DMS79 treated with DMSO at 0.1 percent for 48 hours (cell line): ENCODE measurements around the gene CNTNAP4.

Experiments
- DNase-seq: peaks from one replicate; lab custom pipeline; 2025; lab: John Stamatoyannopoulos, UW

Gene CNTNAP4

DNA sequence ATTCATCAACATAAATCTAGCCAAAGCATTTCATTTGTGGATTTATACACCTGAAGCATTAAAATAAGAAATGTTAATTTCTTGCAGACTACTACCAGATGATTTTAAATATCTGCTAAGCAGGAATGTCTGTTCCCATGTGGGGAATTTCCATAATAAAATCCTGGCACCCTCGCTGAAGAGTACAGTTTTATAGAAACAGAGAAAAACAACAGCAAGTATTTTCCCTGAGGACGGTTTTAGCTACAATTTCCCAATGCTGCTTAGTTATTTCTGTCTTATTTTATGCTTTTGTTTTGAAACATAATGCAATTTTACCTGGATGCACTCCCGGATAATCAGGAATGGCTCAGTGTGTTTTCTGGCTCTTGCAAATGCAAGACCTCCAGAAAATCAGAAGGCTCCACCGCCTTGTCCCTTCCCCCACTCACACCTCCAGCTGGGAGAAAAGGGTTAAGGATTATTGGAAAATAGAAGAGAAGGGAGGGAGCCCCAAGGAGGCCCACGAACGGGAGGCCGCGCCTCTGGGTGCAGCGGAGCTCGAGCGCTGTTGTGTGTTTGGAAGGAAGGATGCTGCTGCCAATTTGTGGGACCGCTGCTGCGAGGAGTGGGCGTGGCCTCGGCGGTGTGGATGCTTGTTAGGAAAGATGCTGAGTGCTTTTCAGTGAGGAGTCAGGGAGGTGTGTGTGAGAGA, at the start of gene CNTNAP4:
CNTNAP4 (plus strand) TSS at position 657 of the 694 bp plus-strand sequence. CDS start 262 bp downstream, outside the sequence.
- no peak for DNase-seq

DNA sequence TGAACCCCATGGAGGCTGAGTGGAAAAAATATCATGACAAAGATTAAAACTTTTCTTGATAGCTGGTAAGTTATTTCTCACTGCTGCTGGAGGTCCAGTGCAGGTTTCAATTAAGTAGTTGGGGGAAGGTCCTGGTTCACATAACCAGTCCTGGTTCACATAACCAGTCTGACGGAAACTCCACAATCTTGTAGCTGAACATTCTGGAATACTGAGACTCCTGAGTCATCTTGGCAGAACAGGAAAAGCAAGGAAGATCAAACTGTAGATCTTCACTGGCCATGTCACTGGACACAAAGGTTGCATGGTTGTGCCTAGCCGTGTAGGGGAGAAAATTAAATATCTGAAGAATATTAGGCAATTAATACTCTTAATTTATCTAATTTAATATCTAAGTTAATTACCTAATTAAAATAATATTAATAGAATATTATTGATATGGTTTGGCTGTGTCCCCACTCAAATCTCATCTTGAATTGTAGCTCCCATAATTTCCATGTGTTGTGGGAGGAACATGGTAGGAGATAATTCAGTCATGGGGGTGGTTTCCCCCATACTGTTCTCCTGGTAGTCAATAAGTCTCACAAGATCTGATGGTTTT, 48.6 kb upstream of the CNTNAP4 start:
- DNase-seq = no peak

DNA sequence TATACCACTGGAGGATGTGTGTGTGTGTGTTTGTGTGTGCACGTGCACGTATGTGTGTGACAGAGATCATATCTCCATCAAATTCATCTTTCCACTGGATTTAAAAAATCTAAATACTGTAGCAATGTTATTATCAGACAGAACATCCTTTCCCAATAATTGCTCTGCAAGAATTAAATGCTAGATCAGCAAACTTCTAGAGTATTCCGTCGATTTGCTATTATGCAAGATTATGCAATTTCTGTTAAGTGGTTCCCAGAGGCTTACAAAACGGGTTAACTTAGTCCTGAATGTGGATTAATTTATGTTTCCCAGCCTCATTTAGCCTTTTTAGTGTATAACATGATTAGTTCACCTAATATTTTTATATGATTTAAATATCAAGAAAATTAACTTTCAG, 44.5 kb upstream of the CNTNAP4 start:
- no peak for DNase-seq

DNA sequence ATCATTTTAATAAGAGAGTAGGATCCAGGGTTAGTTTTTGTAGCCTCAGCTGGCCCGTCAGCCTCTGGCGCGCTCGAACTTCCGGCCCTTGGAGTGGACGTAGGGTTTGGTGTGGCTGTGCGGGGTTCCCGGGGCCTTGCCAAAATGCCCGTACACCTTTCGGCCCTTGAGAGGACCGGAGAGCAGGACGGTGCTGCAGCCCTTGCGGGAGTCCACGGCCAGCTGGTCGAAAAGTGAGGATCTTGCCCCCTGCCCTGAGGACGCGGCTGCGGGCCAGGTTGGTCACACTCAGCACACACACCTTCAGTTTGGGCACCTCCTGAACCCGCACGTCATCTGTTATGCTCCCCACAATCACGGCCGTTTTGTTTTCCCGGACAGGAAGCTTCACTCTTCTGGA, 42.2 kb upstream of the CNTNAP4 start:
- DNase-seq = no peak

DNA sequence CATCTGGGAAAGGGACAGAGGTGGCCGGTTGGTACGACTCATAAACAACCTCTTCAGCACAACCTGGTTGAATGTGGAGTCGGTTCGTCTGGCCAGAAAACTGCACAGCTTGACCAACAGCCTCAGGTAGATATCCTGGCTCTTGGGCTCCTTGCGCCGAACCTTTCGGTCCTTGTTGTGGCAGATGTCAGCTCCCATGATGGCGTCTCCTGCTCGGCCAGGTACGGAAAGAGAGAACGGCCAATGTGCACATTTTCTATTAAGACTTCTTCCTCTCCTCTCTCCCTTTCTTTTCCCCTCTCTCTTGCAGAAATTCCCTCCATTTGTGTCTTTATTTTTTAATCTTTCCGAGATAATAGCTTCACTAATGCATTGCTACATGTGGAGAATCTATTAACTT, 41.8 kb upstream of the CNTNAP4 start:
- no peak for DNase-seq

DNA sequence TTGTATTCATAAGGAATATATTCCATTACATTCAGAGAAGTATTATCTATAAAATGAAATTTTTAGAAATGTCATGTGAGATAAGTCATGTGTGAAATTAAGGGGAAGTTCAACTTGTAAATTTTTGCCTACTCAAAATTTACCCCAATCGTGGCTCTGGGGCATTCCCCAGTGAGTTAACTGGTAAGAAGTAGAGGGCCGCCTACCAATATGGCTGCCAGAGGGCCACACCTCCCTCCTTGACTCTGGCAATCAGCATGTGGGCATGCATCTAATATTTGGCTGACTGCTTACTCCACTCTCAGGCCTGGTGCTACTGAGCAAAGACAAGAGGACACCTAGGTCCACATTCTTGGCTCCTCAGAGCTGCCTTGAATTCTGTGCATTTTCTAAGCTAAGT, 39.7 kb upstream of the CNTNAP4 start:
- no peak for DNase-seq

DNA sequence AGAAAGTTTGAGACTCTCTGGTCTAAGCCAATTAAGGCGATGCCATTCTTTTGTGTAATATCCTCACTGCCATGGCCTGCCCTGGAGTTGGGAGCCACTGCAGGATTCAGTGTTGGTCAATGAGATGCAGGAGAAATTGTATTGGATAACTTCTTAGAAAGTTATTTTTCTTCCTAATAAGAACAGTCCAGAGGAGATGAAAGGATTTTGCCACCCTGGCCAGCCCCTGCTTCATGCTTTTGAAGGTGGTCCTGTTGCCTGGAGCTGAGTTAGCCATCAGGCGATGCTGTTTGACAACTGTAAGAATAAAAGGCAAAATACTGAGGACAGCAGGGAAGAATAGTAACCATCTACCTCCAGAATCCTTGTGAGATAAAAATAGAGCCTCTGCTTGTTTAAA, 35.4 kb upstream of the CNTNAP4 start:
- DNase-seq = no peak

DNA sequence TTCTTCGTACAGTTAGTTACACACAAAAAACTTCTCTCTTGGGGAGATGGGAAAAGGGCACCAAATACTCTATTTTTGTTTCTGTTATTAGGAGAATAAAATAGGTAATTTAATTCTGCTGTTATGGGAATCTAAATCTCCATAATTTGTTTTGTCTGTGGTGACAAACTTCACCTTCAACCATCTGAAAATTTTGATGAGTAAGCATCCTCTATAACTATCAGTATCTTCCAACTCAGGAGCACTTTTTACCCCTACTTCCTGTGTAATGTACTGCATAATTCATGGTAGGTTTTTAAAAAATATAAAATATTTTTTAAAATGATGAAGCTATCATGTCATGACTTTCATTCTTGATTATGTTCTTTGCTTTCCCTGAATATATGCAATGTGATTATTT, 33.6 kb upstream of the CNTNAP4 start:
- no peak for DNase-seq

DNA sequence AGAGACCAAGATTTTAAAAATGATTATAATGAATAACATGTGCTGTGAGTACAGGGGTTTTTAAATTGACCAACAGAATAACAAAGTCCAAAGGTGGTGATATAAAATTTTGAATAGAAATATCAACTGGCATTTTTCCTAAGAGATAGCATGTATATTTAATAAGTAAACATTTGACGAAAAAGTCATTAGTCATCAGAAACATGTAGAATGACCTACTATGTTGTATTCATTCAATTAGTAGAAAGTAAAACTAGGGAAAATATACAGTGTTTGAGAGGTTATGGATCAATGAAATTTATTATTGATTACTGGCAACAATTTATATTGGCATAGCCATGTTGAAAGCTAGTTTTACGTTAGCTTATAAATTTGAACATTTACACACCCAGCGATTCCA, 30.6 kb upstream of the CNTNAP4 start:
- no peak for DNase-seq

DNA sequence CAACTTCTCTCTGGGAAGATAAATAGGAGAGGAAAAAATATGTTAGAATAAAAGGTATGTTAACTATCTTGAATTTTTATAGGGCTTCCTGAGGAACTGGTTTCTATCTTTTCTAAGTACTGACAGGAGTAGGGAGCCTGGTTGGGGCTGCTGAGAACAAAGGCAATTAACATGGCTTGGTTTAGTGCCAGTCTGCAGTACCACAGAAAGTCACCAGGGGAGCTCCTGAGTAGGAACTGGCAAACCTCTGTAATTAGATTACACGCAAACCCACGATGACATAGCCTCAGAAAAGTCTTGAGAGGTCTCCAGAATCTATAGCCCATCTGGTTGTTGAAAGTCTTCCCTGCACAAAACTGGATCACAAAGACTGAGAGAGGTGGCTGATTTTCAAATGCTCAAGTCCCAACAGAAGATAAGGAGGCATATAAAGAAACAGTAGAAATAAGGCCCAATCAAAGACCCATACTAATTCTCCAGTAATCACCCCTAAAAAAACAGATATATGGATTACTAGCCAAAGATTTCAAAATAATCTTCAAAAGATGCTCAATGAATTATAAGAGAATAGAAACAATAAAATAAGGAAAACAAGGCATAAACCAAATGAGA, 11.7 kb upstream of the CNTNAP4 start:
- no peak for DNase-seq

DNA sequence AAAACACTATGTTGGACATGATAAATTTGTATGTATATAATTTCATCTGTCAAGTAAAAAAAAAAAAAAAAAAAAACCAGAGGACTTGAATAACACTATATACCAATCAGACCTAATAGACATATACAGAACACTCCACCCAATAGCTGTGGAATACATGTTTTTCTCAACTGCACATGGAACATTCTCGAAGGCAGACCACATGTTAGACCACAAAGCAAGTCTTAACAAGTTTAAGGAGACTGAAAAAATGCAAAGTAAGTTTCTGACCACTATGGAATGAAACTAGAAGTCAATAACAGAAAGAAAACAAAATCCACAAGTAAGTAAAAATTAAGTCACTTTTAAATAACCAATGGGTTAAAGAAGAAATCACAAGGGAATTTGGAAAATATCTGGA, 8.4 kb upstream of the CNTNAP4 start:
- no peak for DNase-seq

DNA sequence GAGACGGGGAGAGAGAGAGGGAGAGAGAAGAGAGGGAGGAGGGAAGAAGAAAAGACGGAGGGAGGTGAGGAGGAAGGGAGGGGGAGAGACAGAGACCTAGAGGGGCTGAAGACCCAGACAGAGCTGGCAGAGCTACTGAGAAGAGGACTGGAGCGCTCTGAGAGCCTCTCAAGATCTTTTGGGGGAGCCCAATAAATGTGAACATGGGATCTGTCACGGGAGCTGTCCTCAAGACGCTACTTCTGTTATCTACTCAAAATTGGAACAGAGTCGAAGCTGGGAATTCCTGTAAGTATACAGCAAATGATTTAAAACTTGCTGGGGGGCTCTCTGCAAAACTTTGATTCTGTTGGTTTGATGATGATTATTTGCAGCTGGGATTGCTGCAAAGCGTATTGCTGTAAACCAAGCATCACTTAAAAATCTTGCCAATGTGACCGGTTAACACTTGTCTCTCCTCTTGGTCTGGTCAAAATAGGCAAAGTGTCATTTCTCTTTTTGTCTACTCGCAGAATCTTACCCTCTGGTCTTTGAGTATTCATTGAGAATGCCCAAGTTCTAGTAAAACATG, 344 bp downstream of the CNTNAP4 start:
- DNase-seq = no peak

DNA sequence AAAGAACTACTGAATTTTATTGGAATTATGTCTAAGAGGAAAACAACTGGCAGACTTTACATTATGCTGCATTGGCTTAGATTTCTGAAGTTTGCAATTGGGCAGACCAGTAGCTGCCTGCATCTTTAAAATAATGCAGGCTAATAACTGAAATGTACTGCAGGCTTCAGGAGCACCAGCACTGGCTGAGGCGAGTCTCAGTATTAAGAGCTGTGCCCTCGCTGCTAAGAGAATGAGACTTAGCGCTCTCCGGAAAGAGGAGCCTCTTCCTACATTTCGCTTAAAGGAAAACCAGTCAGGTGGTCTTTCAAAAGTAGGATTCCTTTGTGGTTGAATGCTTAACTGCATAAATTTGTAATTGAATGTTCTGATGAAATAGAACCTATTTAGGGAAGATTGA, 885 bp downstream of the CNTNAP4 start:
- no peak for DNase-seq

DNA sequence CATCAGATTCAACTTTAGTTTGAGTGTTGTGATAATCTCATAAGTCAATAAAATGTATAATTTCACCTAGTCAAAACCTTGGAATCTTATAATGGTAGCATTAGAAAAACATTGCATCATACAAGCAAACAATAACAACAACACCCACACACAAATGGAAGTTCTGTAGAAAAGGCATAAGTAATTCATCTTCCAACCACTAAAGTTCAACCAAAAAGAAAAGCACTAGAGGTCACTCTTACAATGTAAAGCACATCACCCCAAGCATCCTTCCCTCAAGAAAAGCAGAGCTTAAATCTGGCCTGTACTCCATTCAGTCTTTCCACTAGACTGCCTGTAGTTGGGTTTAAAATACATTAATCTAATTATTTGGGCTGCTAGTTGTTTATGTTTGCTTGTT, 1.8 kb downstream of the CNTNAP4 start:
- DNase-seq = no peak

DNA sequence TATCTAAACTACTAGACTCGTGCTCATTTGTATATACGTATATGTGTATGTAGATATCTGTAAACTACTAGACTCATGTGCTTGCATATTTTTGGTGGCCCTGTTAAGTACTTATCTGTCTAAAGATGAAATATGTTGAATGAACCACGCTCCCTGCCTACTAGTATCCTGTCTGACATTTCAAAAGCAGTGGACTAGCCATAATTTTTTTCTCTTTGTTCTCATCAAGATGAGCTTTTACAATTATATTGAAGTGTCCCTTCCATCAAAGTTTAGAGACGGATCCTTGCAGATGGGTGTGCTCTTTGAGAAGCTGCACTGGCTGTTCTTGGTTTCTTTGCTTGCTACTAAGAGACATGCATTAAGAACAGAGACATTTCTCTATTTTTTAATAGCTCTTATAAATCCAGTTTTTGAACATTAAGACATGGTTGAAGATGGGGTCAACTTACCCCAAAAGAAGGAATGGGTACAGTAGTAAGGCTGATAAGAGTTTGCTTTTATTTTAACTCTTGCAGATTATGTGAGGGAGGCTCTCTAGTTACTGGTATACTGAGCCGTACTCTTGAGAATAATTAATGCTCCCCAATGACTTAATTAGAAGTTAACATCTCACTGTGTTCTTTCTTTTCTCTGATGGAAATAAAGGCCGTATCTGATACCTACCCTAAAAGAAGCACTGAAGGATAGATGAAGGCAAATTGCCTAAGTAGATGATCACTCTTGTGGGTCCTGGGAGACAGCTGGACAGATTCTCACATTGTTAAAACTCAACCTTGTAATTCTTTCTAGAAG, 3.4 kb downstream of the CNTNAP4 start:
- DNase-seq = no peak

DNA sequence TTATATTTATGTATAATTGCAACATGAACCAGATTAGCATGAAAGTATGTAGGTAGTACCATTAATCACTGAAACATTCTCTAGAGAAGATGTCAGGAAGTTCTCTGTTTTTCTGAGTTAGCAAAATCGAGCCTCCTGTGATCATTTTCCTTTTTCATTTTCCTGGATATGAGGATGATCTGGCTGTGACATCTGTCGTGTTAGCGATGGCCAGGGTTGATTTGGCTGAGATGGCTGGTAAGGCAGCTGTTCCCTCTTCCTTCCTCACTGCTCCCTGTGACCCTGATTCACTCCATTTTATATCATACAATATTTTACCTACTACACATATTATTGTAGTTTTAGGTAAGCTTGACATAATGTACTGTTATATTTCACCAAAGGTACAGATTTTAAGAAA, 10.3 kb downstream of the CNTNAP4 start:
- no peak for DNase-seq

DNA sequence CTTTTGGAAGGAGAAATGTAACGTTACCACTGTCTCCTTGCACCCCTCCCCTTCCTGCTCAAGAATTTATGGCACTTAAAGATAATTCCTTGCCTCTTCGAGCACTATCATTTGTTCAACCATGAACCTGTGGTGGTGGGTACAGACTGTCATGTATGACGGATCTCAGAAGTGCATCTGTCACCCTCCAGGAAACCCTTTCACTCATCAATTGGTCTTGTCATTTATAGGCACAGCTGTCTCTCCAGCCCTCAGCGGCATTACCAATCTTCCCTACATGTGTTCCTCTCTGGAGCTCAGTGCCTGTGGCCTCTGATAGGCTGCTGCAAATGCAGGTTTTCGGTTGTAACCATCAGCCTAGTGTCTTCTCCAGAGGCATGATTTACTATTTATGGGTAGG, 15.0 kb downstream of the CNTNAP4 start:
- DNase-seq = no peak

DNA sequence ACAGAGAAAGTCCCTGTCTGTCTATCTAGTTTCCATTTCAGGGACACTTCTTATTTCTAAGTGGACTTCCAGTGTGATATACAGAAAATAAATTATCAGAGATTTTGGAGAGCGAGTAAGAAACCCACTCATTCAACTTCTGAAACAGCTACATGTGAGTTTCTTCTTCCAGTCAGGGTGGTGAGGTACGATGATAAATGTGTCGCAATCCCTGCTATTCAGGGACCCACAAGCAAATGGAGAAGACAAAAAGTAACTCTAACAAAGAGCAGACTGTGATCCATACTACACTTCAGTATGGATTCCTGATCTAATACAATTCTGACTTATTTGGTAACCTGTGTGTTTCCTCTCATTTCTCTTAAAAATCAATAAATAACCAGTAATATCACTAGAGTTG, 16.8 kb downstream of the CNTNAP4 start:
- no peak for DNase-seq

DNA sequence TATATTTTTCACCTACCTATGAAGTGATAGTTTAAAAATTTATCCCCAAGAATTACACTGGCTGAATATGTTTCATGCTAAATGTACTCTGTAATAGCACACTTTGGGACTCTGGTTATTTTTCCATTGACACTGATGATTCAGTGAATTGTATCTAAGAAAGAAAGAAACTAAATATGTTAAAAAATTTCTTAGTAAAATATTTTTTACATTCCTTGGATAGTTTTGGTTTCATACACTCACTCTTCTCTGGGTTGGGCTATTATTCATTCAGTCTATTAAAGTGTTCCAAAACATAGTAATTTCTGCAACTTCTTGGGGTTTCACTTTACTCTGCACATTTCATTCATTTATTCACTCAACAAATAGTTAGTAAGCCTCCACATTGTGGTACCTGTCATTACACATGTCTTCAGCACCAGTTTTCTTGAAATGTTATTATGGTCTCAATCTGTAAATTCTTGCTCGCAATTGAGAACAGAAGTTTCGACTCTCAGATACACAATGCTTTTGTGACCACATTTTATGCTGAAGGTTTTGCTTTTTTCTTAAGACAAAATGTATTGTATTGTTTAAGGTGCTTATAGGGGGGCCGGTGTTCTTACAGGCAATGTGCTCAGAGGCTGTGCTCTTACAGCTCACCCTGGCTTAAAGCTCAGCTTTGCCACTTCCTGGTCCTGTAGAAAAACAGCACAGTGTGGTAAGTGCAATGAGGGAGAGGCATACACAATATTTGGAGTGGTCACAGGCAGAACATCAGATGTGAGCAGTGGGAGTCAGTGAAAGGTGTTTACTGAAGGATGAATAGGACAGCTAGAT, 17.4 kb downstream of the CNTNAP4 start:
- no peak for DNase-seq

DNA sequence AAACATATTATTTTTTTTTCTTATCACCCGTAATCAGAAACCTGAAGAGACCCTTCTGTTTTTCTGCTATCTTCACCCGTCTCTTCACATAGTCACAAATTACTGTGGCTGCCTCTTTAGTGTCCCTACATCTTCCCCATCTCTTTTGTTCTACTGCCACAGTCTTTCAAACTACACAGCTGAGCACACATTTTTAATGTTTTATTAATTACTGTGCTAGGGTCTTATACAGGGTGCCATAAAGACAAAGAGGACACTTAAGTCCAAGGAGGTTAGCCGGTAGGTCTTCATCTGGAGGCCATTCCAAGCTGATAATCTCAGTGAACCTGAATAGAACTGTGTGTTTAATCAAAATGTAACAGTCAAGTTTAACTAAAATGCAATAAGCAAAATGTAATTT, 20.7 kb downstream of the CNTNAP4 start:
- DNase-seq = no peak

DNA sequence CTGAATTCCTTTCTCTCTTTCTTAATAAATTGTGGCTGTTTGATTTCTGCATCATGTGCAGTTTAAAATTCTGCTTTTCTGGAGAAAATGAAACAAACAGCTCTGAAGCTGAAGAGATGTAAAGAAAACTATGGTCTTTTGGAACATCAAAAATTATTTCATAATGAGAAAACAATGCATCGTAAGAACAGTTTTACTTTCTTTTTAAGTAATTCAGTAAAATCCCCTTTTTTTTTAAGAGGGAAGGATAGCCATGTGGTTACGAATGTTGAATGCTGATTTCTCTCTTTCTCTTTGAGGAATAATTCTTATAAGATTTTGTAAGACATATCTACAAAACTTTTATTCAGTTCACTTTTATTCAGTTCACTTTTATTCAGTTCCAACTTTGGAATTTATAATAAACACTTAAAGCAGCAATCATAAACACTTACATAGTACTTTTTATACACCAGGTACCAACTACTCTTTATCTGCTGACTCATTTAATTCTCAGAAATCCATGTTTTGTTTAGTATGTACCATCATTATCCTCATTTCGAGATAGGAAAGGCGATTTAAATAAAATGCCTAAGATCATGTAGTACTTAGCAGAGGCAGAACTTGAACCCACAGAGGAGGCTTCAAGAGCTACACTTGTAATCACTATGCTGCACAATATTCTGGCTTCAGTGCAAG, 26.6 kb downstream of the CNTNAP4 start:
- no peak for DNase-seq
